GM23338 (cell line): ENCODE data around the gene ZNF445. TPM values are rescaled to one million over a fixed set of nuclear protein-coding genes. Genes with fewer than 3 reads are reported as not detected.

Experiments used
- EZH2phosphoT487 ChIP-seq: fragments of 200-600 bp; sonication (generic); IDR thresholded peaks from one replicate; pipeline ENCODE4 v1.8.1; 2018; ENCODE audit warnings: antibody characterized with exemption; ENCODE audit not compliant: unreplicated experiment
- JUNB ChIP-seq: IDR thresholded peaks from one replicate; pipeline ENCODE4 v1.6.1; 2016; ENCODE audit warnings: antibody characterized with exemption; ENCODE audit not compliant: unreplicated experiment
- NANOG ChIP-seq: IDR thresholded peaks from 2 replicates; pipeline ENCODE4 v1.6.1; 2016; ENCODE audit warnings: antibody characterized with exemption, borderline replicate concordance
- POLR2AphosphoS5 ChIP-seq: IDR thresholded peaks from 2 replicates; pipeline ENCODE4 v1.6.1; 2016; ENCODE audit warnings: antibody characterized with exemption, low read depth
- STAT1 ChIP-seq: IDR thresholded peaks from one replicate; pipeline ENCODE4 v1.6.1; 2016; ENCODE audit warnings: antibody characterized with exemption; ENCODE audit not compliant: unreplicated experiment
- ZNF114 ChIP-seq: fragments of 250-450 bp; sonication (Bioruptor Pico); IDR thresholded peaks from 2 replicates; pipeline ENCODE4 v1.5.0; 2020; ENCODE audit warnings: mild to moderate bottlenecking, moderate library complexity
- ZNF331 ChIP-seq: fragments of 250-450 bp; sonication (Bioruptor Pico); IDR thresholded peaks from 2 replicates; pipeline ENCODE4 v1.5.0; 2020; ENCODE audit warnings: low read depth, mild to moderate bottlenecking, moderate library complexity
- polyA plus RNA-seq: library from polyadenylated mRNA; unstranded; fragments of >200 nt; fragmentation: Nextera tagmentation; extraction: Ambion mirVana; gene quantifications from 2 replicates; pipeline ENCODE4 v1.2.1, GENCODE V29; 2016
- total RNA-seq: library from RNA; depleted of rRNA; stranded (reverse); fragments of >200 nt; shearing (Covaris generic); gene quantifications from 2 replicates; pipeline ENCODE4 v1.2.3, GENCODE V29; 2014
- TF ChIP-seq, protein P1 (sequence below): fragments of 250-450 bp; sonication (Bioruptor Pico); IDR thresholded peaks from 2 replicates; pipeline ENCODE4 v1.5.0; 2020; ENCODE audit warnings: mild to moderate bottlenecking, moderate library complexity
- TF ChIP-seq, protein P2 (sequence below): IDR thresholded peaks from one replicate; pipeline ENCODE4 v1.6.1; 2018; ENCODE audit warnings: antibody characterized with exemption; ENCODE audit not compliant: unreplicated experiment

Gene ZNF445
- total and polyA plus RNA-seq, 2 experiments from 2014 or later = 2.7 to 16.6 TPM

DNA sequence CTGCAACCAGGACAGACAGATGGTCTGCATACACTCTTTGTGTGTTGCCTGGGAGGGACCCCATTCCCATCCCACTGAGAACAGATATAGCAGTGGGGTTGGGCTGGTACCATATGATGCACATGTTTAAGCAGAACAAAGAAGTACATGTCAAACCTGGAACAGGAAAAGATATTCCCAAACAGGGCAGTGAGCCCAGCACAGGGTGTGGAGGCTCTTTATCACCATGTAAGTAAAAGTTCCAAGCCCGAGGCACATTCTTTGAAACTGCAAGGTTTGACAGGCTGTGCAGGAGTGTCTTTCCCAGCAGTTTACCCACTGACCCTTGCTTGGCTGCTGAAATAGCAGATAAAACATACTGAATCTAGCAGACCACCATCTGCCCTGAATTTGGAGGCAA lies 5.3 kb upstream of the ZNF445 start (continued):
- TF ChIP-seq, protein P1, sequence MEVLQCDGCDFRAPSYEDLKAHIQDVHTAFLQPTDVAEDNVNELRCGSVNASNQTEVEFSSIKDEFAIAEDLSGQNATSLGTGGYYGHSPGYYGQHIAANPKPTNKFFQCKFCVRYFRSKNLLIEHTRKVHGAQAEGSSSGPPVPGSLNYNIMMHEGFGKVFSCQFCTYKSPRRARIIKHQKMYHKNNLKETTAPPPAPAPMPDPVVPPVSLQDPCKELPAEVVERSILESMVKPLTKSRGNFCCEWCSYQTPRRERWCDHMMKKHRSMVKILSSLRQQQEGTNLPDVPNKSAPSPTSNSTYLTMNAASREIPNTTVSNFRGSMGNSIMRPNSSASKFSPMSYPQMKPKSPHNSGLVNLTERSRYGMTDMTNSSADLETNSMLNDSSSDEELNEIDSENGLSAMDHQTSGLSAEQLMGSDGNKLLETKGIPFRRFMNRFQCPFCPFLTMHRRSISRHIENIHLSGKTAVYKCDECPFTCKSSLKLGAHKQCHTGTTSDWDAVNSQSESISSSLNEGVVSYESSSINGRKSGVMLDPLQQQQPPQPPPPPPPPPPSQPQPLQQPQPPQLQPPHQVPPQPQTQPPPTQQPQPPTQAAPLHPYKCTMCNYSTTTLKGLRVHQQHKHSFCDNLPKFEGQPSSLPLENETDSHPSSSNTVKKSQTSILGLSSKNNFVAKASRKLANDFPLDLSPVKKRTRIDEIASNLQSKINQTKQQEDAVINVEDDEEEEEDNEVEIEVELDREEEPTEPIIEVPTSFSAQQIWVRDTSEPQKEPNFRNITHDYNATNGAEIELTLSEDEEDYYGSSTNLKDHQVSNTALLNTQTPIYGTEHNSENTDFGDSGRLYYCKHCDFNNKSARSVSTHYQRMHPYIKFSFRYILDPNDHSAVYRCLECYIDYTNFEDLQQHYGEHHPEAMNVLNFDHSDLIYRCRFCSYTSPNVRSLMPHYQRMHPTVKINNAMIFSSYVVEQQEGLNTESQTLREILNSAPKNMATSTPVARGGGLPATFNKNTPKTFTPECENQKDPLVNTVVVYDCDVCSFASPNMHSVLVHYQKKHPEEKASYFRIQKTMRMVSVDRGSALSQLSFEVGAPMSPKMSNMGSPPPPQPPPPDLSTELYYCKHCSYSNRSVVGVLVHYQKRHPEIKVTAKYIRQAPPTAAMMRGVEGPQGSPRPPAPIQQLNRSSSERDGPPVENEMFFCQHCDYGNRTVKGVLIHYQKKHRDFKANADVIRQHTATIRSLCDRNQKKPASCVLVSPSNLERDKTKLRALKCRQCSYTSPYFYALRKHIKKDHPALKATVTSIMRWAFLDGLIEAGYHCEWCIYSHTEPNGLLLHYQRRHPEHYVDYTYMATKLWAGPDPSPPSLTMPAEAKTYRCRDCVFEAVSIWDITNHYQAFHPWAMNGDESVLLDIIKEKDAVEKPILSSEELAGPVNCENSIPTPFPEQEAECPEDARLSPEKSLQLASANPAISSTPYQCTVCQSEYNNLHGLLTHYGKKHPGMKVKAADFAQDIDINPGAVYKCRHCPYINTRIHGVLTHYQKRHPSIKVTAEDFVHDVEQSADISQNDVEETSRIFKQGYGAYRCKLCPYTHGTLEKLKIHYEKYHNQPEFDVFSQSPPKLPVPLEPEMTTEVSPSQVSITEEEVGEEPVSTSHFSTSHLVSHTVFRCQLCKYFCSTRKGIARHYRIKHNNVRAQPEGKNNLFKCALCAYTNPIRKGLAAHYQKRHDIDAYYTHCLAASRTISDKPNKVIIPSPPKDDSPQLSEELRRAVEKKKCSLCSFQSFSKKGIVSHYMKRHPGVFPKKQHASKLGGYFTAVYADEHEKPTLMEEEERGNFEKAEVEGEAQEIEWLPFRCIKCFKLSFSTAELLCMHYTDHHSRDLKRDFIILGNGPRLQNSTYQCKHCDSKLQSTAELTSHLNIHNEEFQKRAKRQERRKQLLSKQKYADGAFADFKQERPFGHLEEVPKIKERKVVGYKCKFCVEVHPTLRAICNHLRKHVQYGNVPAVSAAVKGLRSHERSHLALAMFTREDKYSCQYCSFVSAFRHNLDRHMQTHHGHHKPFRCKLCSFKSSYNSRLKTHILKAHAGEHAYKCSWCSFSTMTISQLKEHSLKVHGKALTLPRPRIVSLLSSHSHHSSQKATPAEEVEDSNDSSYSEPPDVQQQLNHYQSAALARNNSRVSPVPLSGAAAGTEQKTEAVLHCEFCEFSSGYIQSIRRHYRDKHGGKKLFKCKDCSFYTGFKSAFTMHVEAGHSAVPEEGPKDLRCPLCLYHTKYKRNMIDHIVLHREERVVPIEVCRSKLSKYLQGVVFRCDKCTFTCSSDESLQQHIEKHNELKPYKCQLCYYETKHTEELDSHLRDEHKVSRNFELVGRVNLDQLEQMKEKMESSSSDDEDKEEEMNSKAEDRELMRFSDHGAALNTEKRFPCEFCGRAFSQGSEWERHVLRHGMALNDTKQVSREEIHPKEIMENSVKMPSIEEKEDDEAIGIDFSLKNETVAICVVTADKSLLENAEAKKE (CRISPR knock-in tag) = no peak
- no peak for TF ChIP-seq EZH2phosphoT487
- TF ChIP-seq ZNF331 = no peak
- no peak for TF ChIP-seq ZNF114
- no peak for TF ChIP-seq NANOG
- no peak for TF ChIP-seq POLR2AphosphoS5
- TF ChIP-seq, protein P2, sequence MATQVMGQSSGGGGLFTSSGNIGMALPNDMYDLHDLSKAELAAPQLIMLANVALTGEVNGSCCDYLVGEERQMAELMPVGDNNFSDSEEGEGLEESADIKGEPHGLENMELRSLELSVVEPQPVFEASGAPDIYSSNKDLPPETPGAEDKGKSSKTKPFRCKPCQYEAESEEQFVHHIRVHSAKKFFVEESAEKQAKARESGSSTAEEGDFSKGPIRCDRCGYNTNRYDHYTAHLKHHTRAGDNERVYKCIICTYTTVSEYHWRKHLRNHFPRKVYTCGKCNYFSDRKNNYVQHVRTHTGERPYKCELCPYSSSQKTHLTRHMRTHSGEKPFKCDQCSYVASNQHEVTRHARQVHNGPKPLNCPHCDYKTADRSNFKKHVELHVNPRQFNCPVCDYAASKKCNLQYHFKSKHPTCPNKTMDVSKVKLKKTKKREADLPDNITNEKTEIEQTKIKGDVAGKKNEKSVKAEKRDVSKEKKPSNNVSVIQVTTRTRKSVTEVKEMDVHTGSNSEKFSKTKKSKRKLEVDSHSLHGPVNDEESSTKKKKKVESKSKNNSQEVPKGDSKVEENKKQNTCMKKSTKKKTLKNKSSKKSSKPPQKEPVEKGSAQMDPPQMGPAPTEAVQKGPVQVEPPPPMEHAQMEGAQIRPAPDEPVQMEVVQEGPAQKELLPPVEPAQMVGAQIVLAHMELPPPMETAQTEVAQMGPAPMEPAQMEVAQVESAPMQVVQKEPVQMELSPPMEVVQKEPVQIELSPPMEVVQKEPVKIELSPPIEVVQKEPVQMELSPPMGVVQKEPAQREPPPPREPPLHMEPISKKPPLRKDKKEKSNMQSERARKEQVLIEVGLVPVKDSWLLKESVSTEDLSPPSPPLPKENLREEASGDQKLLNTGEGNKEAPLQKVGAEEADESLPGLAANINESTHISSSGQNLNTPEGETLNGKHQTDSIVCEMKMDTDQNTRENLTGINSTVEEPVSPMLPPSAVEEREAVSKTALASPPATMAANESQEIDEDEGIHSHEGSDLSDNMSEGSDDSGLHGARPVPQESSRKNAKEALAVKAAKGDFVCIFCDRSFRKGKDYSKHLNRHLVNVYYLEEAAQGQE = no peak
- TF ChIP-seq STAT1 = no peak
- TF ChIP-seq JUNB = no peak
